Pons (tissue), 1 donor: ENCODE data around the gene CLEC16A.

ENCODE experiments used
- DNase-seq: peaks from one replicate; pipeline ENCODE4 v3.0.0-alpha.2; 2016; ENCODE audit warnings: low spot score

CLEC16A gene

DNA sequence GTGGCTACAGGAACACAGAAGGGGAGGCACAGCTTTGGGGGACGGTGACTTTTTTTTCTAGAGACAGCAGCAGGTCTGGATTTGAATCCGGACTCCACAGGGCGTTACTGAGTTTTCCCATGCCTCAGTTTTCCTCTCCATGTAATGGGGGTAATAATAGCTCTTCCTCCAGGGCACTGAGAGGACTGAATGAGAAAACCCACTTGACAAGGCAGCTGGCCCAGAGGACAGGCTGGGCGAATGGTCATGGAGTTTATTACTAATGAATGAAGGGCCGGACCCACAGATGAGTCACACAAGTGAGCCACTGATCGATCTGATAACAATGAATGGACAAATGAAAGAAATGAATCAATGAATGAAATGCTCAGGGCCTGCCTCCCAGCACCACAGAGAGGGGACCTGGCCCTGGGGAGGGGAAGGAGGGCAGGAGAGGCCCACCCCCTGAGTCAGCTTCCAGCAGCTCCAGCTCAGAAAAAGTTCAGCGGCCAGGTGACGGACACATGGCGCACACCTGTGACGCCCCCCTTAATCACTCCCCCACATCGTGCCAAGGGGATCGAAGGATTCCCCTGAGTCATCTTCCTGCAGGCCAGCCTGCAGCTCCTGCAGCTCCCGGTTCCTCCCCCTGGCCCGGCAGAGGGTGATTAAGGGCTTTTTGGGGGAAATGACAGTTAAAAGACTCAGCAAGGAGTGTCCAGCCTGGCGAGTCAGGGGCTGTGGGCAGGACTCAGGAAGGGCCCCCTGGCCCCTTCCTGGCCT, 257.3 kb downstream of the CLEC16A start:
- no peak for DNase-seq

- DNase-seq, result no peak
Observed at GRCh38 chr16:11202260-11203091, 258.1 kb downstream of the CLEC16A start.

GRCh38 chr16:11203111-11203623, 258.8 kb downstream of the CLEC16A start:
- no peak for DNase-seq

DNA sequence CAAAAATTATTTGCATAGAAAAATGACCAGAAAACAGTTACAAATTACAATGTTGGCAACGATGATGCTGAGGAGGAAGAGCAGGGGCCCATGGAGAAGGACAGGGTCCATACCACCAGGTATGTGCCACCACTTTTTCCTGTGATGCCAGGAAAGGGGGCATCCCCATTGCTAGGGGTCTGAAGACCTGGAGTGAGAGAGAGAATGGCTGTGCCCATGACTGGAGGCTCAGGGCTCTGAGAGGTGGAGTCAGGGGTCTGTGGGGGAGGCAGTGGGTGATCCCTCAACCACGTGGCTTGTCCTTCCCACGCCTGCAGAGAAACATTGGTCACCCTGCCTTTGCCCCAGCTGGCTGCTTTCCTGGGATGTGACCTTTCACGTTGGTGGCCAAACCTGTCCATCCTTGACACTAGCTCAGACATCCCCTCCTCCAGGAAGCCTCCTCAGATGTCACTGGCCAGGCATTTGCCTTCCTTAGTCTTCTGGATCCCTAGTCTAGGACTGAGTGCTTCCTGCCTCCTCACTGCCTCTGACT, 260.2 kb downstream of the CLEC16A start:
- DNase-seq, result no peak

DNA sequence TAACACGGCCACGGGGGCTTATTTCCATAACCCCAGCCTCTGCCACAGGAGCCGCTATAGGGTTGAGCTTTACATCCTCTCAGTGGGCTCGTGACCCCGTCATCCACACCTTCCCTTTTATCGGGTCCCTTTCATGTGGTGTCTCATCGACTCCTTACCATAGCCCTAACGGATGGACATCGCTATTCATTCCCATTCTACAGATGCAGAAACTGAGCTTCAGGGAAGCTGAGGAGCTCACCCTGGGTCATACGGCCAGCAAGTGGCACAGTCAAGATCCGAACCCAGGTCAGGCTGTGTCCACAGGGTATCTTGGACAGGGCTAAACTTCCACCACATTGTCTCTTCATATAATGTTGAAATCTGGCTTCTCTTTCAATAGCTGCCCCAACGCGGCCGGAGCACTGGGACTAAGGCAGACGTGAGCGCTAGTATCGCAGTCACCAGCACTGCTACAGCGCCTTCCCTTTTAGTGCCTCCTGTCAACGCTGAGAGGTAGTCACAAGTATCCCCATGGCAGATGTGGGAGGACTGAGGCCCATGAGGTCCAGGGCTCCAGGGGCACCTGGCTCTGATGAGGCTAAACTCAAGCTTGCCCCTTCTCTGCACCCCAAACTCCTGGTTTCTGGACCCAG, 260.8 kb downstream of the CLEC16A start:
- DNase-seq, result no peak

DNA sequence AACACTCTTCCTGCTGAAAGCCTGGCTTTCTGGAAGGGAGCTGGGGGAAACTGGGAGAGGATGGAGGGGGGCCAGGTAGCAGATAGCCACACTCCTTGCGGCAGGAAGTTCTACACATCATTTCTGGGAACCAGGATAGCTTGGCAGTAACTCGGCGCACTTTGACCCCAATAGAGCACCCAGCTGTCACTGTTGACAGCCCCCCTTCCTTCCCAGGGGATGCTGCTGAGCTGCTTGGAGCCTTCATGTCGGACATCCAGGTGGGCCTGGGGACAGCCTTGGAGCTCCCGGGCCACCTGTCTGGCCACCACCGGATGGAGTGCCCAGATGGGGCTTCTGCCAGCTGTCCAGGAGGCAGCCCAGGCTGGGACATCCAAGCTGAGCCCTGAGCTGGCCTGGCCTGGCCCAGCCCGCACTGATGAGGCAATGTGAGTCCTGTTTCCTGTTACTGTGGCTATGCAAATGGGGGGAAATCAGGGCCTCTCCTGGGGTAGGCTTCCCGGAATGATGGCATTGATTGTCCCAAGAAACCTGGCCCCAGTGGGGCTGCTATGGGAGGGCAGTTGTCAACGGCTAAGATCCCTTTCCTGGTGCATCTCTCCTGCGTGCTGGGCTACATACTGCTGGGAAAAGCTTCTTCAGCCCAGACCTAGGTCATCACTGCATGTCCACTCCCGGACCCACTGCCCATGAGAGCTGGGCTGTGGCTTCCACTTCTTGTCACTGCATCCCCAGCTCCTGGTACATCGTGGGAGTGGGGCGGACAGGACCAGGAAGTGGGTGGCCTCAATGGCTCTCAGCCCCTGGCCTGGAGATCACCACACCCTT, 261.6 kb downstream of the CLEC16A start:
- DNase-seq, result no peak

- DNase-seq, result no peak
Observed at GRCh38 chr16:11207646-11208045, 263.3 kb downstream of the CLEC16A start.

- DNase-seq, result no peak
Observed at GRCh38 chr16:11208916-11209665, 264.7 kb downstream of the CLEC16A start.

DNA sequence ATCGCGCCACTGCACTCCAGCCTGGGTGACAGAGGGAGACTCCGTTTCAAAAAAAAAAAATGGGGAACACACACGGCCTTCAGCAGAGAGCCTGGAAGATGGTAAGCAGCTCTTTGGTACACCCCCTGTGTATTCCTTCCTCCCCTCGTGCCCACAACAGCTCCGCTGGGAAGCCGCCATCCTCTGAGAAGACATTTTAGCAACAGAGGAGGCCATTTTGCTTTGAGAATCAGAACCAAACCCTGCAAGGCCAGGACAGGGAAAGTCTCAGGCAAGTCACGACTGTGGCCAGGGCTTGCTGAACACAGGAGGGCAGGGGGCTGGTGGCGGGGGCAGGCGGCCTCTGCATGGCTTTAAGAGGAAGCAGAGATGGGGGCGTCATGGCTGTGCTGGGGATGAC, 265.9 kb downstream of the CLEC16A start:
- DNase-seq, result no peak

GRCh38 chr16:11211061-11211976, 267.0 kb downstream of the CLEC16A start:
- no peak for DNase-seq

- no peak for DNase-seq
Observed at GRCh38 chr16:11211977-11212797, 267.8 kb downstream of the CLEC16A start.

GRCh38 chr16:11212798-11213196, 268.4 kb downstream of the CLEC16A start:
- DNase-seq, result no peak

- DNase-seq, result no peak
Observed at GRCh38 chr16:11213373-11213772, 269.0 kb downstream of the CLEC16A start.

DNA sequence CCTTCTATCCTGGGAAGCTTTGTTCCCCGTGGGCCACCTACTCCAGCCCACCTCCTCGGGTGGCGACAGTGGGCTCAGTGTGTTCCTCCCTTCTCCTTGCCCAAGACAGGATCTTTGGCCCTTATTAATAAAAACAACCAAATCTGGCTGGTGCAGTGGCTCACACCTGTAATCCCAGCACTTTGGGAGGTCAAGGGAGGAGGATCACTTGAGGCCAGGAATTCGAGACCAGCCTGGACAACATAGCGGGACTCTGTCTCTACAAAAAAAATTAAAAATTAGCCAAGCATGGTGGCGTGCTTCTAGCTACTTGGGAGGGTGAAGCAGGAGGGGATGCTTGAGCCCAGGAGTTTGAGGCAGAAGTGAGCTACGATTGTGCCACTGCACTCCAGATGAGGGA, 269.4 kb downstream of the CLEC16A start:
- DNase-seq, result no peak

DNA sequence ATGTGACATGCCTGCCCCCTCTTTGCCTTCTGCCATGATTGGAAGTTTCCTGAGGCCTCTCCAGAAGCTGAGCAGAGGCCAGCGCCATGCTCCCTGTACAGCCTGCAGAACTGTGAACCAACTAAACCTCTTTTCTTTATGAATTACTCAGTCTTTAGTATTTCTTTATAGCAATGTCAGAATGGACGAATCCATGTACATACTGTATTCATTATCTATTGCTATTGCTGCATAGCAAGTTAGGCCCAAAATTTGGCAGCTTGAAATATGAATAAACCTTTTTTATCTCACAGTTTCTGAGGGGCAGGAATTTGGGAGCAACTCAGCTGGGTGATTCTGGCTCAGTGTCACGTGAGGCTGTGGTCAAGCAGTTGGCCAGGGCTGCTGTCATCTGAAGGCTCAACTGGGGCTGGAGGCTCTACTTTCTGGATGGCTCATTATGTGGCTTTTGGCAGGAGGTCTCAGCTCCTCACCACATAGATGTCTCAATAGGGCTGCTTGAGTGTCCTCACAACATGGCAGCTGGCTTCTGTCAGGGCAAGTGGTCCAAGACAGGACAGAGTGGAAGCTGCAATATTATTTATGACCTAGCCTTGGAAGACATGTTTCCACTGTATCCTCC, 271.7 kb downstream of the CLEC16A start:
- no peak for DNase-seq

DNA sequence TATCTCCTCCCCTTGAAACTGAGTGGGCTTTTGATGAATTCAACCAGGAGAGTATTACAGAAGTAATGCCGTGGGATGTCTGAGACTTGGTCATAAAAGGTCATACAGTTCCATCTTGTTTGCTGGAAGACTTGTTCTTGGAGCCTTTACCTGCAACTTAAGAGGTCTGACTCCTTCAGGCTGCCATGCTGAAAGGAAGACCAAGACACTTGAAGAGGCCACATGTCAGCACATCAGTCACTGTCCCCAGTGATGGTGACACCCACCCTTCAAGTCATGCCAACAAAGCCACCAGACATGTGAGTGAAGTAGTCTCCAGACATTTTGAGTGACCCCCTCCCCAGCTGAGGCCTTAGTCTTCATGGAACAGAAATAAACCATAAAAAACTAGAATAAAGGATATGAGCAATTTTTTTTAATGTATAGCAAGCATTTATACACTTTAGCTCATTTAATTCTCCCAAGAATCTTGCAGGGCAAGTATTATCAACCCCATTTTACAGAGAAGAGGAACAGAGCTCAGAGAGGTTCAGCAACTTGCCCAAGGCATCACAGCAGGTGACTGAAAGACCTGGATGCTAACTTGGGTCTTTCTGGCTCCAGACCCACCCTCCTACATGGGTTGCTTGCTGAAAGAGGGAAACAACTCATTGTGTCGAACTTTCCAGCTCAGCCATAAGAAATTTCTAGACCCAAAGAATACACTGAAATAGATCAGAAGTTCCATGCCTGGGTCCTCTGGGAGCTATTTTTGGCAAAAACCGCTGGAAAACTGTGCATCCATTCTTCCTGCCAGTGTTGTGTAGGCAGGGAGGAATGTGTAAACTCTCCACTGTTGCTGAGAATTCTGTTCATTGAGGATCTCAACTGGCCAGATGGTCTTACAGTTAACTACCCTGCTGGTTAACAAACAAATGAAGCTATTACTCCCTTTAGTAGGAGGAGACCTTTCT, 273.6 kb downstream of the CLEC16A start:
- DNase-seq, result no peak

GRCh38 chr16:11218604-11218962, 274.2 kb downstream of the CLEC16A start:
- DNase-seq, result no peak
